HG03139 (cell line): ENCODE data around the gene NT5C2.
"Not testable (repeated sequence)": the region's sequence is repeated elsewhere in the genome, so short reads cannot be mapped to it uniquely, and the experiment has no call there.

Experiments
- ATAC-seq: cut with Tn5 transposase; IDR thresholded peaks from one replicate; pipeline ENCODE4 v1.9.1; 2021; ENCODE audit not compliant: unreplicated experiment

NT5C2 gene

DNA sequence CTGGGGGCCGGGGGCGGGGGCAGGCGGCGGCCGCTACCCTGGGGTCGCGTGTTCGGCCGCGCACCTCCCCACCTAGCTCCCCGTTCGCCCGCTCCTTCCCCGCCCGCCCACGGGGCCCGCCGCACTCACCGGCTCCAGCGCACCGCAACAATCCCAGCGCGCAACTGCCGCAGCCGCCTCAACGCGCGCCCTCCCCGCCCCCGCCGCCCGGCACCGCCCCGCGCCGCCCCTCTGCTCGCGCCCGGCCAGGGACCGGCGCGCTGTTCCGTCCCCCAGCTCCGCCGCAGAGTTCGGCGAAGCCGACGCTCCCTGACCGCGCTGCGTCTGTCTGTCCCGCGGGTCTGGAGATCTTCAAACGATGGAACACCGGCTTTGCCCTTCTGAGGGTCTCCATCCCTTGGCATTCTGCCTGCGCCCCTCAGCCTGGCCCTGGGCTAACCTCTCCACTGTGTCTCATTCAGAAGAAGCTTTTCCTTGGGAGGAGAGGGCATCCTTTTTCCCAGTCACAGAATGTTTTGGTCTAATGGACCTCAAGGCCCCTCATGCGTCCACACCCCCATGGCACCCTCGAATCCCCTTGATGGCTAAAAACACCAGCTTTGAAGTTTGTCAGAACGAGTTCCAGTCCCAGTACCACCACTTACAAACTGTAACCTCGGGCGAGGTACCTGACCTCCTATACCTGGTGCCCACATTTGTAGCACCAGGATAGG, at the start of gene NT5C2:
Gene NT5C2 (minus strand): TSS at position 166 of the 713 bp plus-strand sequence. CDS start 18,314 bp downstream, outside the sequence.
- peak; percentile 53 for ATAC-seq

DNA sequence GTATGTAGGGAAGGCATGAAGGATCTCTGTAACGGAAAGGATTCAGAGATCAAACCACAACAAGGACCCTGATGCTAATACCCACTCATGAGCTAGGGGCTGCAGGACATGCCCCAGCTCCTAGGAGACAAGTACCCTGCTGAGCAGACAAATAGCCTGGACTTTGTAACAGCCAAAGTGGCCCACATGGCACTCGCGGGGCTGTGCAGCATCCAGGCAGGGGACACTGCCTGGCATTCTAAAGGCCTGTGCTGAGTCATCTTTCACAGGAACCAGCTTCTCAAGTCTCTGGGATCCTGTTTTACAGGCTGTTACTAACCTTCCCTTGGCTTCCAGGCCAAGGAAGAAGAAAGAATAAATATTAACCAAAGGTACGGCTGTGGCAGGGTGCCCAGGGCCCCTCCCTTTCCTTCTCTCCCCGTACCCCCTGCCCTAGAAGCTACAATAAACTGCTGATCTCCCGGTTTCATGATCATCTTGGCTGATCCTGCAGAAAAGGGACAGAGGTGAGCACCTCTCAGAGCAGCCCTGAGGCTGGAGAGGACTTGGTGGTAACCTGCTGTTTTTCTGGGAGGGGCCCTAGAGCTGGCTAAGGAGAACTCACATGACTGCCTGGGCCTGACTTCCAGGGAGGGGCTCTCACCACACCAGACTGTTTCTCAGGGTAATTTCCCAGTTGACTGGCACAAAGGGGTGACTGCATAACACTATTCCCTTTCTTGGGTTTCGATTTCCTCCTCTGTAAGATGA, 48.4 kb upstream of the NT5C2 start:
- no peak for ATAC-seq

DNA sequence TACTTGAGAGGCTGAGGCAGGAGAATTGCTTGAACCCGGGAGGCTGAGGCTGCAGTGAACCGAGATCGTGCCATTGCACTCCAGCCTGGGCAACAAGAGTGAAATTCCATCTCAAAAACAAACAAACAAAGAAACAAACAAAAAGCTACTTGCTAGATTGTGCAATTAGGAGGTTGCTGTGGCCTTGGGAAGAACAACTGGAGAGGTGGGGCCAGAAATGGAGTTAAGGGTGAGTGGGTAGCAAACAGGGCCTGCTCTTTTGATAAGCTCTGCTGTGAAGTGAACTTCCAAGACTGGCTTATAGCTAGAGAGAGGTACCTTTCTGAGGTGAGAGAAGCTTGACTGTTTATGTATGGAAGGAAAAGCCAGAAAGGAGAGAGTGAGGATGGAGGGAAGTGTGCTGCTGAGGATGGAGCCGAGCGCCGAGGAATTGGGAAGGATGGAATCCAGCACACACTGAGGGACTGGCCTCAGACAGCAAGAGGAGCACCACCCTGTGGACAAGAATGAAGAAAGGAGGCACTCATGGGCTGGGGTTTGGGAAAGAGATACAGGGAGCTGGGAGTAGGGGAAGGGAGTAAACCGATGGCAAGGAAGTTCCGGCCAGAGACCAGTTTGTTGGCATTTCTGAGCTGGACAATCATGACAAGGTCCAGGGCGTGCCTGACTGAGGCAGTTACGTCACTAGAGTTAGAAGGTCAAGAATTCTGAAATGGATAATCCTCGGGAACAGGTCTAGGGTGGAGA, 45.6 kb upstream of the NT5C2 start:
- ATAC-seq: no peak

DNA sequence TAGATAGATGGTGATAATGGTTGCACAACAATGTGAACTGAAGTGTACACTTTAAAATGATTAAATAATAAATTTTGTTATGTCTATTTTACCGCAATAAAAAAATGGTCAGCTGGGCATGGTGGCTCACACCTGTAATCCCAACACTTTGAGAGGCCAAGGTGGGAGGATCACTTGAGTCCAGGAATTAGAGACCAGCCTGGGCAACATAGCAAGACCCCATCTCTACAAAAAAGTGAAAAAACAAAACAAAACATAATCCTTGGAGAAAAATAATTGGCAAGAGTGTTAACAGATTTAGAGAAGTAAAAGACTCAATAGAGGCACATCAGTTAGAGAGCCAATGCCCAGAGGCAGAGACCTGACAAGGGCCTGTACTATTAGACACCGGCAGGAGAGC, 42.7 kb upstream of the NT5C2 start:
- ATAC-seq: no peak

DNA sequence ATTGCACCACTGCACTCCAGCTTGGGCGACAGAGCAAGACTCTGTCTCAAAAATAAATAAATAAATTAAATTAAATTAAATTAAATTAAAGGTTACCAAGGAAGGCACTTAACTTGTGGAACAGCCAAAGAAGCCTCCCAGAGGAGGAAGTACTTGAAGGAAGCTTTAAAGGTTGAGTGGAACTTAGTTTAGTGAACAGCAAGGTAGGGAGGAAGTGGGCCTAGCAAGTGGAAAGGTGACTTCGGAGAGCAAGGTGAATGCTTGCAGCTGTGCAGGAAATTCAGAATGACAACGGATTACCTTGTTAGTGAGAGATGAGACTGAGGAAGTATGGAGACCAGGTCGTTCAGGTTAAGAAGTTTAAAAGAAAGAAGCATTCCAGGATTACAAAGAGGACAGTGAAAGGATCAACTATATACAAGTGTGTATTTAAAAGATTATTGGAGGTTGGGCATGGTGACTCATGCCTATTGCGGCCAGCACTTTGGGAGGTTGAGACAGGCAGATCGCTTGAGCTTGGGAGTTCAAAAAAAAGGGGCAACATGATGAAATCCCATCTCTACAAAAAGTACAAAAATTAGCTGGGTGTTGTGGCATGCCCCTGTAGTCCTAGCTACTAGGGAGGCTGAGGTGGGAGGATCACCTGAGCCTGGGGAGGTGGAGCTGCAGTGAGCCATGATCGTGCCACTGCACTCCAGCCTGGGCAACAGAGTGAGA, 39.9 kb upstream of the NT5C2 start:
- no peak for ATAC-seq

DNA sequence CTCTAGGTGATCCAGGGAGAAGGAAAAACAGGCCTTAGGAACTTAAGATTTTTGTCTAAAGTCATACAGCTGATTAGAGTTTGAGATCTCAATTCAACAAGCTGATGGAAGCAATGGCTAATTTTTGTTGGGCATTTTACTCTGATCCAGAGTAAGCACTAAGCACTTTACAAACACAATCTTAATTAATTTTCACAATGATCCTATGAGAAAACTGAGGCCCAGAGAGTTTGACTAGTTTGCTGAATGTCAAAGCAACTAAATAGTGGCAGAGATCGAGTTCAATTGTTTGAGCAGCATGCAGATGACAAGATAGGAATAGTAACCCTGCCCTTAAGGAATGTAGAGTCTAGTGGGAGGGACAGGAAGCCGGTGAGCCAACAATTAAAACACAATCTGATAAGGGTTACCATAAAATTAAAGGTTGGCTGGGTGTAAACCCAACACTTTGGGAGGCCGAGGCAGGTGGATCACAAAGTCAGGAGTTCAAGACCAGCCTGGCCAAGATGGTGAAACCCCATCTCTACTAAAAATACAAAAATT, 39.1 kb upstream of the NT5C2 start:
- no peak for ATAC-seq

DNA sequence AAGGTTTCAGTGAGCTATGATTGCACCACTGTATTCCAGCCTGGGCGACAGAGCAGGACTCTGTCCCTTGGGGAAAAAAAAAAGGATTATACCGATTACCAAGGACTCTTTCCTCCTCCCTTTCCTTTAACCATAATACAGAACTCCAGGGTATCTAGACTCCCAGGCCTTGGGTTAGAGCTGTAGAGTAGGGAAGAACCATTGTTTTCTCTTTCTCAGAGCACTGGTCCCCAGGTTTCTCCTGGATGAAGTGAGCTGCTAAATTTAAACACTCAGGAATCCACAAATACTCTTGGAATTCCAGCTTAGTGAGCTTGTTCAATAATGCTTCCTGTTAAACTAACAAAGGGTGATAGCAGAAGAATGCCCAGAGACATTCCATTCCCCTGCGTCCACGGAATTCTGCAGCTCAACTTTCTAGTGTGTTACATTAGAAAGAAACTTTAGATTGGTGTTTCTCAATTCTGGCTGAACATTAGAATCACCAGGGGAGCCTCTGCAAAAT, 38.0 kb upstream of the NT5C2 start:
- no peak for ATAC-seq

DNA sequence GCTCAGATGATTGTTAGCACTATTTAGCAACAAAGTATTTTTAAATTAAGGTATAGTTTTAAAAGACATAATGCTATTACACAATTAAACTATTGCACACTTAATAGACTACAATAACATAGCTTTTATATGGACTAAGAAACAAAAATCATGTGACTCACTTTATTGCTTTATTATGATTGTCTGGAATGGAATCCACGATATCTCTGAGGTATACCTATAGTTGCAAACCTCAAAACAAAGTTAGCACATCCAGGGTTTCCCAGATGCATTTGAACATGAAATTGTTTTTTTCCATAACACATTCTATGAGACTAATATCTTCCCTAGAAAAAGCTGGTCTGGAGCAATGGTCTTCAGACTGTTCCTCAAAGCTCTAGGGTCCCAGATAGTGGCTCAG, 34.3 kb upstream of the NT5C2 start:
- no peak for ATAC-seq

DNA sequence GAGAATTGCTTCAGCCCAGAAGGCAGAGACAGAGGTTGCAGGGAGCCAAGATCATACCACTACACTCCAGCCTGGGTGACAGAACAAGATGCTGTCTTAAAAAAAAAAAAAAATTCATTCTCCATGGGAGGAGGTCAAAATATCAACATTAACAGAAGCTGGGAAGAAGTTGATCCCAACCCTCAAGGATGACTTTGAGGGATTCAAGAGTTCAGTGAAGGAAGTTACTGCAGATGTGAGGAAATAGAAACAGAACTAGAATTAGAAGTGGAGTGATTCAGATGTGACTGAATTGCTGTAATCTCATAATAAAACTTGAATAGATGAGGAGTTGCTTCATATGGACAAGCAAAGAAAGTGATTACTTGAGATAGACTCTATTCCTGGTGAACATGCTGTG, 32.9 kb upstream of the NT5C2 start:
- ATAC-seq: no peak

DNA sequence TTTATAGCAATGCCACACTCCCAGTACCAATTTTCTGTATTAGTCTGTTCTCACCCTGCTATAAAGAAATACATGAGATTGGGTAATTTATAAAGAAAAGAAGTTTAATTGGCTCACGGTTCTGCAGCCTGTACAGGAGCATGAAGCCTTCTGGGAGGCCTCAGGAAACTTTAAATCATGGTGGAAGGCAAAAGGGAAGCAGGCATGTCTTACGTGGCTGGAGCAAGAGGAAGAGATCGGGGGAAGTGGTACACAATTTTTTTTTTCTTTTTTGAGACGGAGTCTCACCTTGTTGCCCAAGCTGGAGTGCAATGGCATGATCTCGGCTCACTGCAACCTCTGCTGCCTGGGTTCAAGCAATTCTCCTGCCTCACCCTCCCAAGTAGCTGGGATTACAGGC, 31.6 kb upstream of the NT5C2 start:
- not testable (repeated sequence) for ATAC-seq

DNA sequence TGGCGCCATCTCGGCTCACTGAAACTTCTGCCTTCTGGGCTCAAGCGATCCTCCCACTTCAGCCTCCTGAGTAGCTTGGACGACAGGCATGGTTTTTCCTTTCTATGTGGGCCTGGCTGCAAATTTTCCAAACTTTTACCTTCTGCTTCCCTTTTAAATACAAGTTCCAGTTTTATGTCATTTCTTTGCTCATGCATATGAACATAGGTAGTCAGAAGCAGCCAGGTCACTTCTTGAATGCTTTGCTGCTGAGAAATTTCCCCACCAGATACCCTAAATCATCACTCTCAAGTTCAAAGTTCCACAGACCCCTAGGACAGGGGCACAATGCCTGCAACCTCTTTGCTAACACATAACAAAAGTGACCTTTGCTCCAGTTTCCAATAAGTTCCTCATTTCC, 31.1 kb upstream of the NT5C2 start:
- no peak for ATAC-seq

DNA sequence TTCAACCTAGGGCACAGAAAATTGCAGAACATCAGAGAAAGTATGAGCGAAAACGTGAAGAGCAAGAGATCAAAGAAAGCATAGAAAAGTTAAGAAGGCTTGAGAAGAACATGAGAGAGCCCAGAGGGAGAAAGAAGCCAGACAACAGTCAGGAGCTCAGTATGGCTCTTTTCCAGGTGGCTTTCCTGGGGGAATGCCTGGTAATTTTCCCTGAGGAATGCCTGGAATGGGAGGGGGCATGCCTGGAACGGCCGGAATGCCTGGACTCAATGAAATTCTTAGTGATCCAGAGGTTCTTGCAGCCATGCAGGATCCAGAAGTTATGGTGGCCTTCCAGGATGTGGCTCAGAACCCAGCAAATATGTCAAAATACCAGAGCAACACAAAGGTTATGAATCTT, 23.3 kb upstream of the NT5C2 start:
- ATAC-seq: not testable (repeated sequence)

DNA sequence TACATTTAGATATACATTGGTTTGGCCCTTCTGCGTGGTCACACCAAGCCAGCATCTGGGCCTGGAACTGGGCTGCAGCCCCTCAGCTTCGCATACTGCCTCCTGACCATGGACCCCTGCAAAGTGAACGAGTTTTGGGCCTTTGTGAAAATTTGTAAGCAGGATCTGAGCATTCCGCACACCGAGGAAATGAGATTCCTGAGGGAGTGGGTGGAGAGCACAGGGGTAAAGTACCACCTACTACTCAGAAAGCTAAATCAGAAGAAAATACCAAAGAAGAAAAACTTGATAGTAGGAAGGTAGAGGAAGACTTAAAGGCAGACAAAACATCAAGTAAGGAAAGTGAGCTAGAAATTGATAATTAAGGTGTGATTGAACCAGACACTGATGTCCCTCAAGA, 22.5 kb upstream of the NT5C2 start:
- ATAC-seq: no peak

DNA sequence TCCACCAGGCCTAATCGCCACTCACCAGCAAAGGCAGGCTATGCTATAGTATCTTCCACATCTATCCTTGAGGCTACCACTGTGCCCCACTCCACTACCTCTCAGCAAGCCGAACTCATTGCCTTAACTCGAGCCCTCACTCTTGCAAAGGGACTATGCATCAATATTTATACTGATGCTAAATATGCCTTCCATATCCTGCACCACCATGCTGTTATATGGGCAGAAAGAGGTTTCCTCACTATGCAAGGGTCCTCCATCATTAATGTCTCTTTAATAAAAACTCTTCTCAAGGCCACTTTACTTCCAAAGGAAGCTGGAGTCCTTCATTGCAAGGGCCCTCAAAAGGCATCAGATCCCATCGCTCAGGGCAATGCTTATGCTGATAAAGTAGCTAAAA, 17.2 kb upstream of the NT5C2 start:
- ATAC-seq: not testable (repeated sequence)

DNA sequence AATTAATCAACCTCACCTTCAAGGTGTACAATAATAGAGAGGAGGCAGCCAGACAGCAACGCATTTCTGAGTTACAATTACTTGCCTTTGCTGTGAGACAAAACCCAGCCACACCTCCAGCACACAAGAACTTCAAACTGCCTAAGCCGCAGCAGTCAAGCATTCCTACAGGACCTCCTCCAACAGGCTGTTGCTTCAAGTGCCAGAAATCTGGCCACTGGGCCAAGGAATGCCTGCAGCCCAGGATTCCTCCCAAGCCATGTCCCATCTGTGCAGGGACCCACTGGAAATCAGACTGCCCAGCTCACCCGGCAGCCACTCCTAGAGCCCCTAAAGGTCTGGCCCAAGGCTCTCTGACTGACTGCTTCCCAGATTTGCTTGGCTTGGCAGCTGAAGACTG, 14.6 kb upstream of the NT5C2 start:
- ATAC-seq: not testable (repeated sequence)

DNA sequence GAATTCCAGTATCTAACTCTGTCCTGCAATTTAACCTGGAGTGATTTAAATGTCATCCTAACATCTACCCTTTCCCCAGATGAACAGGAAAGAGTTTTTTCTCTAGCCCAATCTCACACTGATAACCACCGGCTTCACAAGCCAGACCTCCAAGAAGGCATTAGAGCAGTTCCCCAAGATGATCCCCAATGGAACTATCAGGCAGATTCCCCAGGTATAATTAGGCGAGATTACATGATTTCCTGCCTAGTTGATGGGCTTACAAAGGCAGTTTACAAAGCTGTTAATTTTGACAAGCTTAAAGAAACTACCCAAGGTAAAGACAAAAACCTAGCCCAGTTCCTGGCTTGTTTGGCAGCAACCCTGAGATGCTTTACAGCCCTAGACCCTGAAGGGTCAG, 14.1 kb upstream of the NT5C2 start:
- no peak for ATAC-seq

DNA sequence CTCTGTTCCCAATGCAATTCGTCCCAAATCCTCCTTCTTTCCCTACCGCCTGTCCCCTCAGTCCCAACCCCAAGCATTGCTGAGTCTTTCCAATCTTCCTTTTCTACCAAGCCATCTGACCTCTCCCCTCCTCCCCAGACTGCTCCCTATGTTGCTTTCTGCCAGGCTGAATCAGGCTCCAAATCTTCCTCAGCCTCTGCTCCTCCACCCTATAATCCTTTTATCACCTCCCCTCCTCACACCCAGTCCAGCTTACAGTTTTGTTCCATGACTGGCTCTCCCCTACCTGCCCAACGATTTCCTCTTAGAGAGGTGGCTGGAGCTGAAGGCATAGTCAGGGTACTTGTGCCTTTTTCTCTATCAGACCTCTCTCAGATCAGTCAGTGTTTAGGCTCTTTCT, 13.6 kb upstream of the NT5C2 start:
- not testable (repeated sequence) for ATAC-seq

DNA sequence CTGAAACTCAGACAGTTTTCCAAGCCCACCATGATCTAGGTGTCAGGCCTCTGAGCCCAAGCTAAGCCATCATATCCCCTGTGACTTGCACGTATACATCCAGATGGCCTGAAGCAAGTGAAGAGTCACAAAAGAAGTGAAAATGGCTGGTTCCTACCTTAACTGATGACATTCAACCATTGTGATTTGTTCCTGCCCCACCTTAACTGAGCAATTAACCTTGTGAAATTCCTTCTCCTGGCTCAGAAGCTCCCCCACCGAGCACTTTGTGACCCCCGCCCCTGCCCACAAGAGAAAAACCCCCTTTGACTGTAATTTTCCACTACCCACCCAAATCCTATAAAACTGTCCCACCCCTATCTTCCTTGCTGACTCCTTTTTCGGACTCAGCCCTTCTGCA, 12.3 kb upstream of the NT5C2 start:
- ATAC-seq: not testable (repeated sequence)

DNA sequence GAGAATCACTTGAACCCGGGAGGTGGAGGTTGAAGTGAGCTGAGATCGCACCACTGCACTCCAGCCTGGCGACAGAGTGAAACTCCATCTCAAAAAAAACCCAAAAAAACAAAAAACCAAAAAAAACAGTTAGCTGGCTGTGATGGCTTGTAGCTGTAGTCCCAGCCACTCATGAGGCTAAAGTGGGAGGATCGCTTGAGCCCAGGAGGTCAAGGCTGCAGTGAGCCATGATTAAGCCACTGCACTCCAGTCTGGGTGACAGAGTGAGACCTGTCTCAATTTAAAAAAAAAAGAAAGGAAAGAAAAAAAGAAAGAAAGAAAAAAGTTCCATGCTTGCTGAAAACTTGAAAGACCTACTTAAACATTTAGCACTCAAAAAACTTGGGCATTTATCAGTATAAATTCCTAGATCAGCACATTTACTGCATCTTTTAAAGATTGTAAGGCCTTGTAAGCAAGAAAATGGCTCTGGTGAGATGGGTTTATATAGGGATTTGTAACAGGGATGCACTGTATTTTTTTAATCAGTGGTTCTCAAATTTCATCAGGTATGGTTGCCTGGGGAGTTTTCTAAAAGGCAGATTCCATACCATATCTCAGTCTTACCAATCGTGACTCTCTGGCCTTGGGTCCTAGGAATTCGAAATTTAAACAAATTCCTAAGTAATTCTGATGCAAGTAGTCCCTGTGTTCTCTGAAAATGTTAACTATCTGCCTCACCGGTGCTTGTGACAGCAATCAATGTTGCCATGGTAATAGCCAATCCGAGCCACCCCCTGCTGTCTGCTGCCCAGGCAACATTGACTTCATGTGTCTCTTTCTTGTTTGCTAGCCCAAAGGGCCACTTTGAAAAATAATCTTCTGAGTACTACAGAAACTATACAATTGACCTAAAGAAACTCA, 11.5 kb upstream of the NT5C2 start:
- no peak for ATAC-seq

DNA sequence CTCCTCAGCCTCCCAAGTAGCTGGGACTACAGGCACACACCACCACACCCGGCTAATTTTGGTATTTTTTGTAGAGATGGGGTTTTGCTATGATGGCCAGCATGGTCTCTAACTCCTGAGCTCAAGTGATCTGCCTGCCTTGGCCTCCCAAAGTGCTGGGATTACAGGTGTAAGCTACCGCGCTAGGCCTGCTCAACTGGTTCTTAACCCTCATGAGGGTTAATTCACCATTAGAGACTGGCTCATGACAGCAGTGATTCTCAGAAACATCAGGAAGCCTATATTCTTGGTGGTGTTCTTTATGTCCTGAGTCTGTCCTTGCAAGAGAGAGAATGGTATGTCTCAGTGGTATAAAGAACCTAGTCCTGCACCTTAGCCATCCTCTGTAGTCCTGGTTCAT, 10.4 kb upstream of the NT5C2 start:
- no peak for ATAC-seq
